ENCODE results near the gene NUCB2. TPM values are rescaled to one million over a fixed set of nuclear protein-coding genes. Genes with fewer than 3 reads are reported as not detected.

The NUCB2 gene
- total RNA-seq, 1 experiment from 2014 or later, result 27.6 TPM

DNA sequence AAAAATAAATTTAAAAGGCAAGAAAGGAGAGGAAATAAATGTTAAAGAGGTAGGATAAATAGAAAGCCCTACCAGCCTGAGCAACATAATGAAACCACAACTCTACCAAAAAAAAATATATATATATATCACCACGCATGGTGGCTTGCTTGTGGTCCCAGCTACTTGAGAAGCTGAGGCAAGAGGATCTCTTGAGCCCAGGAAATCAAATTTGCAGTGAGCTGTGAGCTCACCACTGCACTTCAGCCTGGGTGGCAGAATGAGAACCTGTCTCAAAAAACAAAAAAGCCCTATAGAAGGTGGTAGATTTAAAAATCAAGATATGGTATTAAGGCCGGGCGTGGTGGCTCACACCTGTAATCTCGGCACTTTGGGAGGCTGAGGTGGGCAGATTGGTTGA, 10.5 kb downstream of the NUCB2 start:
- H3K4me2 ChIP-seq (ENCODE audit: low read length), result no peak overlapping the region
- H3K79me2 ChIP-seq (ENCODE audit: low read length), result no peaks in the 10 kb centered on the region
- no peaks in the 10 kb centered on the region for H3K9me3 ChIP-seq (ENCODE audit: low read length)
- no peaks in the 10 kb centered on the region for H3K27me3 ChIP-seq (ENCODE audit: low read length)
- ATAC-seq, result no peak
- no peaks in the 10 kb centered on the region for H4K20me1 ChIP-seq (ENCODE audit: low read length)
- no peak overlapping the region for H3K9ac ChIP-seq (ENCODE audit: low read length)
- no TSS peak for BruUV-seq (replicated peaks)
- POLR2A ChIA-PET (ENCODE audit: unreplicated experiment), result no interaction called here
- H3K27ac ChIP-seq (ENCODE audit: low read length), result no peak overlapping the region
- H3K36me3 ChIP-seq (ENCODE audit: low read depth, low read length), result no peaks in the 10 kb centered on the region
- H2AFZ ChIP-seq (ENCODE audit: low read length), result no peak overlapping the region
- TF ChIP-seq EZH2 (IDR thresholded peaks at IDR 0.05; ENCODE audit: low read length, unreplicated experiment) (no peak), EZH2phosphoT487 (IDR thresholded peaks at IDR 0.05; ENCODE audit: borderline replicate concordance, low read length) (no peak)
- TF ChIP-seq, protein P1, sequence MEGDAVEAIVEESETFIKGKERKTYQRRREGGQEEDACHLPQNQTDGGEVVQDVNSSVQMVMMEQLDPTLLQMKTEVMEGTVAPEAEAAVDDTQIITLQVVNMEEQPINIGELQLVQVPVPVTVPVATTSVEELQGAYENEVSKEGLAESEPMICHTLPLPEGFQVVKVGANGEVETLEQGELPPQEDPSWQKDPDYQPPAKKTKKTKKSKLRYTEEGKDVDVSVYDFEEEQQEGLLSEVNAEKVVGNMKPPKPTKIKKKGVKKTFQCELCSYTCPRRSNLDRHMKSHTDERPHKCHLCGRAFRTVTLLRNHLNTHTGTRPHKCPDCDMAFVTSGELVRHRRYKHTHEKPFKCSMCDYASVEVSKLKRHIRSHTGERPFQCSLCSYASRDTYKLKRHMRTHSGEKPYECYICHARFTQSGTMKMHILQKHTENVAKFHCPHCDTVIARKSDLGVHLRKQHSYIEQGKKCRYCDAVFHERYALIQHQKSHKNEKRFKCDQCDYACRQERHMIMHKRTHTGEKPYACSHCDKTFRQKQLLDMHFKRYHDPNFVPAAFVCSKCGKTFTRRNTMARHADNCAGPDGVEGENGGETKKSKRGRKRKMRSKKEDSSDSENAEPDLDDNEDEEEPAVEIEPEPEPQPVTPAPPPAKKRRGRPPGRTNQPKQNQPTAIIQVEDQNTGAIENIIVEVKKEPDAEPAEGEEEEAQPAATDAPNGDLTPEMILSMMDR (conservative IDR thresholded peaks at IDR 0.05; ENCODE audit: low read depth, low read length), result no peak
- no peaks in the 10 kb centered on the region for H3K4me1 ChIP-seq (ENCODE audit: insufficient read depth, low read length)
- CTCF ChIA-PET, result no interaction called here
- no peaks in the 10 kb centered on the region for H3F3A ChIP-seq (ENCODE audit: low read length, unreplicated experiment)
- DNase-seq, result no peak
- no peak overlapping the region for H3K4me3 ChIP-seq (ENCODE audit: low read length)
- H3K9me2 ChIP-seq (replicated peaks; ENCODE audit: low read length), result no peaks in the 10 kb centered on the region
- intact Hi-C loops (cut with micrococcal nuclease), result no loop called here

- no peaks in the 10 kb centered on the region for H4K20me1 ChIP-seq (ENCODE audit: low read length)
- no peaks in the 10 kb centered on the region for H3K9me2 ChIP-seq (replicated peaks; ENCODE audit: low read length)
- H3F3A ChIP-seq (ENCODE audit: low read length, unreplicated experiment), result no peaks in the 10 kb centered on the region
- H3K9me3 ChIP-seq (ENCODE audit: low read length), result no peaks in the 10 kb centered on the region
- no peaks in the 10 kb centered on the region for H3K79me2 ChIP-seq (ENCODE audit: low read length)
- no peak overlapping the region for H2AFZ ChIP-seq (ENCODE audit: low read length)
- intact Hi-C loops (cut with micrococcal nuclease), result no loop called here
- H3K36me3 ChIP-seq (ENCODE audit: low read depth, low read length), result no peaks in the 10 kb centered on the region
- no peak overlapping the region for H3K9ac ChIP-seq (ENCODE audit: low read length)
- H3K4me2 ChIP-seq (ENCODE audit: low read length), result no peak overlapping the region
- BruUV-seq (replicated peaks), result no TSS peak
- no peak overlapping the region for H3K4me3 ChIP-seq (ENCODE audit: low read length)
- no peaks in the 10 kb centered on the region for H3K4me1 ChIP-seq (ENCODE audit: insufficient read depth, low read length)
- no peak for TF ChIP-seq EZH2phosphoT487 (IDR thresholded peaks at IDR 0.05; ENCODE audit: borderline replicate concordance, low read length)
- TF ChIP-seq, protein P1 (conservative IDR thresholded peaks at IDR 0.05; ENCODE audit: low read depth, low read length), result no peak
- no peak for TF ChIP-seq EZH2 (IDR thresholded peaks at IDR 0.05; ENCODE audit: low read length, unreplicated experiment)
- POLR2A ChIA-PET (ENCODE audit: unreplicated experiment), result no interaction called here
- CTCF ChIA-PET, result no interaction called here
- ATAC-seq, result no peak
- no peak overlapping the region for H3K27ac ChIP-seq (ENCODE audit: low read length)
- no peak for DNase-seq
- no peaks in the 10 kb centered on the region for H3K27me3 ChIP-seq (ENCODE audit: low read length)
Measured at GRCh38 chr11:17291710-17292109, 15.2 kb downstream of the NUCB2 start.

GRCh38 chr11:17293311-17293710, 16.8 kb downstream of the NUCB2 start:
- ATAC-seq (no peak), DNase-seq (no peak)
- TF ChIP-seq EZH2phosphoT487 (IDR thresholded peaks at IDR 0.05; ENCODE audit: borderline replicate concordance, low read length) (no peak), EZH2 (IDR thresholded peaks at IDR 0.05; ENCODE audit: low read length, unreplicated experiment) (no peak)
- TF ChIP-seq, protein P1 (conservative IDR thresholded peaks at IDR 0.05; ENCODE audit: low read depth, low read length), result no peak
- no peak overlapping the region for H3K4me3 ChIP-seq (ENCODE audit: low read length)
- intact Hi-C loops (cut with micrococcal nuclease), result no loop called here
- H3K27ac ChIP-seq (ENCODE audit: low read length), result no peak overlapping the region
- H3K27me3 ChIP-seq (ENCODE audit: low read length), result no peaks in the 10 kb centered on the region
- no peak overlapping the region for H3K4me2 ChIP-seq (ENCODE audit: low read length)
- no peaks in the 10 kb centered on the region for H4K20me1 ChIP-seq (ENCODE audit: low read length)
- ChIA-PET CTCF (no interaction called here), POLR2A (ENCODE audit: unreplicated experiment) (no interaction called here)
- no peaks in the 10 kb centered on the region for H3K9me2 ChIP-seq (replicated peaks; ENCODE audit: low read length)
- no TSS peak for BruUV-seq (replicated peaks)
- H3K9ac ChIP-seq (ENCODE audit: low read length), result no peak overlapping the region
- H2AFZ ChIP-seq (ENCODE audit: low read length), result no peak overlapping the region
- H3K79me2 ChIP-seq (ENCODE audit: low read length), result no peaks in the 10 kb centered on the region
- no peaks in the 10 kb centered on the region for H3K4me1 ChIP-seq (ENCODE audit: insufficient read depth, low read length)
- no peaks in the 10 kb centered on the region for H3K9me3 ChIP-seq (ENCODE audit: low read length)
- no peaks in the 10 kb centered on the region for H3K36me3 ChIP-seq (ENCODE audit: low read depth, low read length)
- H3F3A ChIP-seq (ENCODE audit: low read length, unreplicated experiment), result no peaks in the 10 kb centered on the region

All from PC-3 (cell line).